NCI-H526 treated with DMSO at 0.1 percent for 48 hours (cell line): ENCODE data around the gene SNAPIN.
"Not testable (repeated sequence)": the region's sequence is repeated elsewhere in the genome, so short reads cannot be mapped to it uniquely, and the experiment has no call there.

Experiments
- DNase-seq: peaks from one replicate; lab custom pipeline; 2025; lab: John Stamatoyannopoulos, UW

SNAPIN gene

GRCh38 chr1:153647346-153647714, 11.2 kb upstream of the SNAPIN start:
- DNase-seq: no peak

GRCh38 chr1:153648000-153648643, 10.4 kb upstream of the SNAPIN start:
- no peak for DNase-seq

GRCh38 chr1:153649137-153649862, 9.2 kb upstream of the SNAPIN start:
- DNase-seq: no peak

GRCh38 chr1:153649863-153650235, 8.7 kb upstream of the SNAPIN start:
- DNase-seq: no peak

GRCh38 chr1:153651771-153652170, 6.7 kb upstream of the SNAPIN start:
- DNase-seq: no peak

- no peak for DNase-seq
Observed at GRCh38 chr1:153652805-153653500, 5.5 kb upstream of the SNAPIN start.

- no peak for DNase-seq
Observed at GRCh38 chr1:153655333-153655732, 3.2 kb upstream of the SNAPIN start.

- DNase-seq: no peak
Observed at GRCh38 chr1:153659175-153659534, 652 bp downstream of the SNAPIN start.

- DNase-seq: no peak
Observed at GRCh38 chr1:153659656-153660055, 1.2 kb downstream of the SNAPIN start.

- no peak for DNase-seq
Observed at GRCh38 chr1:153661111-153661708, 2.7 kb downstream of the SNAPIN start.

GRCh38 chr1:153662269-153662668, 3.8 kb downstream of the SNAPIN start:
- no peak for DNase-seq

- no peak for DNase-seq
Observed at GRCh38 chr1:153663211-153663610, 4.7 kb downstream of the SNAPIN start.

- no peak for DNase-seq
Observed at GRCh38 chr1:153667439-153667838, 8.9 kb downstream of the SNAPIN start.

GRCh38 chr1:153668672-153669071, 10.2 kb downstream of the SNAPIN start:
- not testable (repeated sequence) for DNase-seq

GRCh38 chr1:153669606-153670005, 11.1 kb downstream of the SNAPIN start:
- no peak for DNase-seq

- DNase-seq: no peak
Observed at GRCh38 chr1:153670257-153670858, 11.9 kb downstream of the SNAPIN start.

GRCh38 chr1:153670859-153671627, 12.5 kb downstream of the SNAPIN start, which contains the start of gene ILF2:
ILF2 (minus strand) TSS chr1:153670993; CDS start chr1:153670922, 71 bp downstream.
- peak; percentile 100 for DNase-seq

- peak; percentile 93 for DNase-seq
Observed at GRCh38 chr1:153671628-153672353, 13.3 kb downstream of the SNAPIN start.

GRCh38 chr1:153673511-153673910, 15.0 kb downstream of the SNAPIN start:
- no peak for DNase-seq

- DNase-seq: peak; percentile 78
Observed at GRCh38 chr1:153677718-153678518, 19.4 kb downstream of the SNAPIN start.
